Suprapubic skin (tissue), 4 donors: Measurements from ENCODE around the gene COX7B2. TPM values are rescaled to one million over a fixed set of nuclear protein-coding genes. Genes with fewer than 3 reads are reported as not detected.

Source experiments
- DNase-seq, 2 donors: peaks; one replicate each; pipeline ENCODE4 v3.0.0-alpha.2; 2019; ENCODE audit warnings: low spot score in 2 of 2
- H3K27ac ChIP-seq: fragments of 200-600 bp; sonication (generic); one replicate; pipeline ENCODE4 v1.5.1; 2019
- H3K27me3 ChIP-seq: fragments of 200-600 bp; sonication (generic); one replicate; pipeline ENCODE4 v1.5.1; 2019
- H3K36me3 ChIP-seq: fragments of 200-600 bp; sonication (generic); one replicate; pipeline ENCODE4 v1.5.1; 2019
- H3K4me1 ChIP-seq: fragments of 200-600 bp; sonication (generic); one replicate; pipeline ENCODE4 v1.5.1; 2019
- H3K4me3 ChIP-seq: fragments of 200-600 bp; sonication (generic); one replicate; pipeline ENCODE4 v1.5.1; 2019; ENCODE audit warnings: mild to moderate bottlenecking
- H3K9me3 ChIP-seq: fragments of 200-600 bp; sonication (generic); one replicate; pipeline ENCODE4 v1.5.1; 2019
- CTCF ChIP-seq, 2 donors: fragments of 200-600 bp in 1 of 2; fragments of 450-650 bp in 1 of 2; sonication (generic) in 1 of 2; IDR thresholded peaks; one replicate each; pipeline ENCODE4 v1.5.1; 2016 to 2019; ENCODE audit warnings: antibody characterized with exemption in 2 of 2, mild to moderate bottlenecking in 1 of 2, moderate library complexity in 1 of 2
- EP300 ChIP-seq: sonication (generic); formaldehyde crosslinking; IDR thresholded peaks from one replicate; pipeline ENCODE4 v1.6.1; 2017; ENCODE audit warnings: antibody characterized with exemption
- POLR2A ChIP-seq, 2 donors: fragments of 450-650 bp; IDR thresholded peaks; one replicate each; pipeline ENCODE4 v1.6.1; 2017; ENCODE audit warnings: antibody characterized with exemption in 2 of 2, mild to moderate bottlenecking in 2 of 2, moderate library complexity in 2 of 2
- POLR2AphosphoS5 ChIP-seq, 3 donors: sonication (generic); formaldehyde crosslinking; IDR thresholded peaks; one replicate each; pipeline ENCODE4 v1.6.1; 2017; ENCODE audit warnings: antibody characterized with exemption in 3 of 3
- WGBS: methylation state at CpG from one replicate; pipeline ENCODE4 v1.1.5; 2018; 5-methylcytosine and 5-hydroxymethylcytosine counted together
- total RNA-seq, 4 donors: library from RNA; depleted of rRNA; stranded (reverse); fragments of >200 nt; gene quantifications; one replicate each; pipeline ENCODE4 v1.1.0, GENCODE V29; 2016

COX7B2 gene
- total RNA-seq, 4 donors from 2014 or later, result not detected

- no peak for DNase-seq
- TF ChIP-seq POLR2AphosphoS5 (IDR thresholded peaks at IDR 0.05), result no peak
- TF ChIP-seq EP300, result no peak
- no peak for TF ChIP-seq CTCF (IDR thresholded peaks at IDR 0.05)
- TF ChIP-seq POLR2A (IDR thresholded peaks at IDR 0.05), result no peak
- no peaks in the 10 kb centered on the region for H3K9me3 ChIP-seq
Observed at GRCh38 chr4:46952451-46952850, 43.4 kb upstream of the COX7B2 start.

GRCh38 chr4:46950826-46951225 lies 41.8 kb upstream of the COX7B2 start:
- no peaks in the 10 kb centered on the region for H3K27me3 ChIP-seq
- no peaks in the 10 kb centered on the region for H3K4me1 ChIP-seq
- H3K36me3 ChIP-seq, result no peaks in the 10 kb centered on the region
- H3K27ac ChIP-seq, result no peak overlapping the region
- no peak for DNase-seq
- no peak overlapping the region for H3K4me3 ChIP-seq
- H3K9me3 ChIP-seq, result no peaks in the 10 kb centered on the region
- WGBS, result 67% methylated on average over 3 of the region's 3 CpGs
- TF ChIP-seq CTCF (IDR thresholded peaks at IDR 0.05) (no peak), EP300 (no peak)

More at GRCh38 chr4:46952451-46952850, 43.4 kb upstream of the COX7B2 start:
- no peaks in the 10 kb centered on the region for H3K27me3 ChIP-seq
- H3K27ac ChIP-seq, result no peak overlapping the region
- 76% methylated on average over 2 of the region's 2 CpGs for whole genome bisulfite sequencing
- H3K36me3 ChIP-seq, result no peaks in the 10 kb centered on the region
- H3K4me1 ChIP-seq, result no peaks in the 10 kb centered on the region
- no peak overlapping the region for H3K4me3 ChIP-seq

GRCh38 chr4:46949822-46950221 lies 40.8 kb upstream of the COX7B2 start:
- Histone ChIP-seq H3K9me3 (no peaks in the 10 kb centered on the region), H3K27me3 (no peaks in the 10 kb centered on the region), H3K4me3 (no peak overlapping the region), H3K27ac (no peak overlapping the region), H3K36me3 (no peaks in the 10 kb centered on the region), H3K4me1 (no peaks in the 10 kb centered on the region)
- 73% methylated on average over 1 of the region's 1 CpG for WGBS
- TF ChIP-seq EP300 (no peak), CTCF (IDR thresholded peaks at IDR 0.05) (no peak), POLR2AphosphoS5 (IDR thresholded peaks at IDR 0.05) (no peak), POLR2A (IDR thresholded peaks at IDR 0.05) (no peak)
- no peak for DNase-seq

GRCh38 chr4:46947541-46947940 lies 38.5 kb upstream of the COX7B2 start:
- WGBS, result 32% methylated on average over 2 of the region's 2 CpGs
- TF ChIP-seq POLR2AphosphoS5 (IDR thresholded peaks at IDR 0.05) (no peak), CTCF (IDR thresholded peaks at IDR 0.05) (no peak), EP300 (no peak), POLR2A (IDR thresholded peaks at IDR 0.05) (no peak)
- Histone ChIP-seq H3K4me3 (no peak overlapping the region), H3K36me3 (no peaks in the 10 kb centered on the region), H3K9me3 (no peaks in the 10 kb centered on the region), H3K4me1 (no peaks in the 10 kb centered on the region), H3K27me3 (no peaks in the 10 kb centered on the region), H3K27ac (no peak overlapping the region)
- DNase-seq, result no peak

GRCh38 chr4:46946919-46947536 lies 38.0 kb upstream of the COX7B2 start:
- 28% methylated on average over 6 of the region's 6 CpGs for WGBS

More at GRCh38 chr4:46946919-46947536, 38.0 kb upstream of the COX7B2 start:
- Histone ChIP-seq H3K4me3 (no peak overlapping the region), H3K27me3 (no peaks in the 10 kb centered on the region), H3K9me3 (no peaks in the 10 kb centered on the region), H3K36me3 (no peaks in the 10 kb centered on the region), H3K4me1 (no peaks in the 10 kb centered on the region), H3K27ac (no peak overlapping the region)
- DNase-seq, result no peak
- no peak for TF ChIP-seq EP300
- TF ChIP-seq CTCF (IDR thresholded peaks at IDR 0.05), result no peak
- no peak for TF ChIP-seq POLR2A (IDR thresholded peaks at IDR 0.05)
- TF ChIP-seq POLR2AphosphoS5 (IDR thresholded peaks at IDR 0.05), result no peak
